Measurements from ENCODE around the gene C10orf95. TPM values are rescaled to one million over a fixed set of nuclear protein-coding genes. Genes with fewer than 3 reads are reported as not detected.

C10orf95 gene
- total RNA-seq, 1 experiment from 2014 or later: 0.21 TPM

GRCh38 chr10:102473445-102474331, 22.3 kb upstream of the C10orf95 start:
- intact Hi-C loops (cut with micrococcal nuclease; ENCODE audit: unreplicated experiment): no loop called here
- ATAC-seq (no peak), DNase-seq (ENCODE audit: low read depth, low spot score) (no peak)
- ChIA-PET POLR2A (interaction anchor here (0.7 kb wide), 1 partner anchor 11 kb away, joined by 3 read pairs; no protein-coding TSS in a partner anchor), CTCF (interaction anchor here (0.6 kb wide), 1 partner anchor 242 kb away, joined by 11 read pairs; no protein-coding TSS in a partner anchor)
- Histone ChIP-seq H3K27ac (ENCODE audit: low read length) (no peak overlapping the region), H3K9me3 (ENCODE audit: control insufficient read depth, insufficient read depth, low read depth, low read length) (no peaks in the 10 kb centered on the region), H3K4me1 (ENCODE audit: control insufficient read depth, insufficient read depth, low read length) (no peaks in the 10 kb centered on the region), H3K4me3 (ENCODE audit: low read depth in 2 of 2, low read length in 2 of 2) (no peak overlapping the region), H3K36me3 (ENCODE audit: control insufficient read depth, insufficient read depth, low read length) (no peaks in the 10 kb centered on the region), H3K27me3 (ENCODE audit: control insufficient read depth, insufficient read depth, low read length) (no peaks in the 10 kb centered on the region)
- in situ Hi-C loops (cut with HindIII; ENCODE audit: low pct_unique_long_range_greater_than_20kb, low sequenced_read_pairs): no loop called here
- no TSS peak for BruUV-seq (replicated peaks)
- no peak for TF ChIP-seq REST (IDR thresholded peaks at IDR 0.05; ENCODE audit: insufficient read depth in 1 of 2, low read depth in 2 of 2, low read length in 1 of 2)
- no peak for TF ChIP-seq POLR2AphosphoS5 (IDR thresholded peaks at IDR 0.05; ENCODE audit: low read depth, low read length)
- TF ChIP-seq SIN3A (IDR thresholded peaks at IDR 0.05; ENCODE audit: borderline replicate concordance, insufficient read depth, low read depth, low read length): no peak
- TF ChIP-seq CTCF (IDR thresholded peaks at IDR 0.05): no peak
- no peak for TF ChIP-seq TCF7L2 (IDR thresholded peaks at IDR 0.05; ENCODE audit: low read depth, low read length)

GRCh38 chr10:102470579-102471546, 19.5 kb upstream of the C10orf95 start:
- no TSS peak for BruUV-seq (replicated peaks)
- Histone ChIP-seq H3K4me3 (ENCODE audit: low read depth in 2 of 2, low read length in 2 of 2) (no peak overlapping the region), H3K27ac (ENCODE audit: low read length) (no peak overlapping the region), H3K9me3 (ENCODE audit: control insufficient read depth, insufficient read depth, low read depth, low read length) (no peaks in the 10 kb centered on the region), H3K36me3 (ENCODE audit: control insufficient read depth, insufficient read depth, low read length) (no peaks in the 10 kb centered on the region), H3K27me3 (ENCODE audit: control insufficient read depth, insufficient read depth, low read length) (no peaks in the 10 kb centered on the region), H3K4me1 (ENCODE audit: control insufficient read depth, insufficient read depth, low read length) (no peaks in the 10 kb centered on the region)
- DNase-seq (ENCODE audit: low read depth, low spot score): no peak
- POLR2A ChIA-PET: no interaction called here
- in situ Hi-C loops (cut with HindIII; ENCODE audit: low pct_unique_long_range_greater_than_20kb, low sequenced_read_pairs) (no loop called here), intact Hi-C loops (cut with micrococcal nuclease; ENCODE audit: unreplicated experiment) (no loop called here)
- CTCF ChIA-PET: interaction anchor here (0.6 to 0.7 kb wide), 2 partner anchors 19 to 301 kb away, joined by 3 to 6 read pairs; no protein-coding TSS in a partner anchor
- TF ChIP-seq TCF7L2 (IDR thresholded peaks at IDR 0.05; ENCODE audit: low read depth, low read length) (no peak), REST (IDR thresholded peaks at IDR 0.05; ENCODE audit: insufficient read depth in 1 of 2, low read depth in 2 of 2, low read length in 1 of 2) (no peak), CTCF (IDR thresholded peaks at IDR 0.05) (no peak), POLR2AphosphoS5 (IDR thresholded peaks at IDR 0.05; ENCODE audit: low read depth, low read length) (no peak), SIN3A (IDR thresholded peaks at IDR 0.05; ENCODE audit: borderline replicate concordance, insufficient read depth, low read depth, low read length) (no peak)
- no peak for ATAC-seq

Measured in Panc1 (cell line).